GM12878 (cell line): ENCODE results near the gene DLG2. TPM values are rescaled to one million over a fixed set of nuclear protein-coding genes. Genes with fewer than 3 reads are reported as not detected.

ENCODE experiments used
- ATAC-seq: fragments of 200-7000 bp; cut with Tn5 transposase; 3 replicates; pipeline ENCODE4 v1.9.1; 2020; ENCODE audit warnings: mild to moderate bottlenecking, moderate library complexity
- BruUV-seq: library from RNA; stranded (reverse); fragments of 400-500 nt; replicated peaks from 2 replicates; lab custom pipeline; 2021; lab: Mats Ljungman, UMichigan
- CTCF ChIA-PET: fragments of 300-600 bp; sonication (Branson Sonifier 250); formaldehyde crosslinking; extraction: SDS; loops from one replicate; lab custom pipeline; 2021; ENCODE audit warnings: inconsistent platforms; lab: Yijun Ruan, JAX
- POLR2A ChIA-PET: fragments of 350-600 bp; formaldehyde crosslinking; extraction: SDS; loops from one replicate; lab custom pipeline; 2021; ENCODE audit warnings: inconsistent platforms; lab: Charles Lee
- RAD21 ChIA-PET: fragments of 300-600 bp; sonication (Branson Sonifier 250); formaldehyde crosslinking; loops from one replicate; lab custom pipeline; 2023; ENCODE audit warnings: antibody characterized with exemption; ENCODE audit not compliant: unreplicated experiment; lab: Charles Lee
- SMC1A ChIA-PET: fragments of 300-600 bp; sonication (Branson Sonifier 250); formaldehyde crosslinking; loops from one replicate; lab custom pipeline; 2023; ENCODE audit not compliant: unreplicated experiment, uncharacterized antibody; lab: Charles Lee
- DNase-seq: peaks from one replicate; pipeline ENCODE4 v3.0.0-alpha.2; 2011; ENCODE audit warnings: low read depth, low spot score
- FAIRE-seq: peaks from 3 replicates; lab custom pipeline; 2011; peaks lifted over from hg19 to GRCh38; lab: Jason Lieb, UNC
- H2AFZ ChIP-seq: 2 replicates; pipeline ENCODE4 v1.6.0; 2011; ENCODE audit warnings: low read depth, low read length, control low read depth; ENCODE audit not compliant: control insufficient read depth
- H3K27ac ChIP-seq: 2 replicates; pipeline ENCODE4 v1.5.1; 2011; ENCODE audit warnings: control low read depth; ENCODE audit not compliant: control insufficient read depth, insufficient read depth
- H3K27me3 ChIP-seq, 2 experiments: replicated peaks in 1 of 2; 2 replicates each; pipeline versions ENCODE4 v1.6.0 to v1.6.1; 2011; ENCODE audit warnings: low read length in 1 of 2; ENCODE audit not compliant: control insufficient read depth in 2 of 2, insufficient read depth in 2 of 2
- H3K36me3 ChIP-seq, 2 experiments: 2 replicates each; pipeline ENCODE4 v1.5.1; 2011; ENCODE audit warnings: low read length in 1 of 2; ENCODE audit not compliant: control insufficient read depth in 2 of 2, insufficient read depth in 2 of 2
- H3K4me1 ChIP-seq: 2 replicates; pipeline ENCODE4 v1.6.1; 2011; ENCODE audit warnings: mild to moderate bottlenecking, low read length, moderate library complexity, mixed read lengths; ENCODE audit not compliant: control insufficient read depth, insufficient read depth
- H3K4me2 ChIP-seq: 2 replicates; pipeline ENCODE4 v1.6.0; 2011; ENCODE audit warnings: control low read depth; ENCODE audit not compliant: control insufficient read depth, insufficient read depth
- H3K4me3 ChIP-seq: fragments of 200-600 bp; sonication (generic); 2 replicates; pipeline ENCODE4 v1.5.1; 2016
- H3K79me2 ChIP-seq: 2 replicates; pipeline ENCODE4 v1.6.0; 2011; ENCODE audit warnings: low read length; ENCODE audit not compliant: control insufficient read depth, insufficient read depth
- H3K9ac ChIP-seq: 2 replicates; pipeline ENCODE4 v1.8.0; 2011; ENCODE audit warnings: low read length, control low read depth, mixed read lengths; ENCODE audit not compliant: control insufficient read depth, insufficient read depth
- H3K9me3 ChIP-seq: replicated peaks from 3 replicates; pipeline ENCODE4 v1.5.1; 2011; ENCODE audit warnings: mild to moderate bottlenecking, low read length; ENCODE audit not compliant: control insufficient read depth, insufficient read depth
- H4K20me1 ChIP-seq: 2 replicates; pipeline ENCODE4 v1.6.0; 2011; ENCODE audit not compliant: control insufficient read depth, insufficient read depth
- CEBPB ChIP-seq, 2 experiments: fragments of 150-350 bp in 1 of 2; IDR thresholded peaks; 2 replicates each; pipeline ENCODE4 v1.6.1; 2012 to 2014; ENCODE audit warnings: low read depth in 2 of 2, low read length in 2 of 2, borderline replicate concordance in 1 of 2, inconsistent platforms in 1 of 2
- EGR1 ChIP-seq, 2 experiments: IDR thresholded peaks; 1 replicate in 1 of 2; 2 replicates in 1 of 2; pipeline ENCODE4 v1.6.1; 2011 to 2012; ENCODE audit warnings: low read depth in 2 of 2, low read length in 2 of 2, borderline replicate concordance in 1 of 2, mild to moderate bottlenecking in 1 of 2, moderate library complexity in 1 of 2
- FOS ChIP-seq: IDR thresholded peaks from 3 replicates; pipeline ENCODE4 v1.6.1; 2011; ENCODE audit warnings: borderline replicate concordance; ENCODE audit not compliant: insufficient read length; ENCODE audit errors: extremely low read depth
- IRF5 ChIP-seq: fragments of 450-650 bp; IDR thresholded peaks from 2 replicates; pipeline ENCODE4 v1.6.1; 2017; ENCODE audit warnings: borderline replicate concordance
- NR2C2 ChIP-seq: IDR thresholded peaks from 2 replicates; pipeline ENCODE4 v1.6.1; 2011; ENCODE audit warnings: borderline replicate concordance, low read depth; ENCODE audit not compliant: control insufficient read depth, insufficient read length
- POLR2A ChIP-seq: IDR thresholded peaks from 2 replicates; pipeline ENCODE4 v1.6.1; 2011; ENCODE audit warnings: low read depth, mild to moderate bottlenecking, low read length
- TBL1XR1 ChIP-seq: IDR thresholded peaks from 2 replicates; pipeline ENCODE4 v1.6.1; 2012; ENCODE audit warnings: low read depth, low read length, improper control_type of control experiment
- WRNIP1 ChIP-seq: IDR thresholded peaks from 2 replicates; pipeline ENCODE4 v1.6.1; 2011; ENCODE audit warnings: low read depth, low read length, improper control_type of control experiment, borderline replicate concordance
- WGBS: methylation state at CpG from one replicate; pipeline ENCODE4 v1.1.6; 2016; ENCODE audit warnings: low lambda C conversion rate; ENCODE audit not compliant: insufficient replicate concordance, insufficient coverage; ENCODE audit errors: missing lambda C conversion rate; 5-methylcytosine and 5-hydroxymethylcytosine counted together
- in situ Hi-C: fragments of 300-500 bp; cut with MboI; formaldehyde crosslinking; loops from 9 replicates; pipeline ENCODE4 v1.14.3; 2018; ENCODE audit warnings: mixed read lengths
- intact Hi-C: fragments of 100-400 bp; cut with micrococcal nuclease; formaldehyde crosslinking; loops from one replicate; pipeline ENCODE4 v1.14.2; 2022; ENCODE audit not compliant: unreplicated experiment
- polyA plus RNA-seq, 11 experiments: library from polyadenylated mRNA; depleted of rRNA in 4 of 11; unstranded in 6 of 11; stranded (reverse) in 5 of 11; fragments of >200 nt; fragmentation: Nextera tagmentation in 4 of 11; fragmentation: Illumina TruSeq in 1 of 11; extraction: Ambion mirVana in 4 of 11; extraction: Trizol in 1 of 11; gene quantifications; 1 replicate in 1 of 11; 2 replicates in 10 of 11; pipeline versions ENCODE4 v1.2.1 to v1.2.3, GENCODE V29; 2011 to 2016; ENCODE audit warnings: inconsistent platforms in 2 of 11, missing spikeins in 2 of 11, low read depth in 1 of 11
- total RNA-seq, 4 experiments: library from RNA; depleted of rRNA in 3 of 4; stranded (reverse); fragments of >200 nt in 3 of 4; fragmentation: Illumina TruSeq in 1 of 4; extraction: Trizol in 1 of 4; gene quantifications; 2 replicates each; pipeline versions ENCODE4 v1.2.1 to v1.2.3, GENCODE V29; 2013 to 2021
- TF ChIP-seq, protein P1 (sequence below), 3 experiments: IDR thresholded peaks in 2 of 3; conservative IDR thresholded peaks in 1 of 3; 2 replicates each; pipeline ENCODE4 v1.5.1; 2011; ENCODE audit warnings: low read depth in 3 of 3, low read length in 3 of 3, mild to moderate bottlenecking in 3 of 3, control low read depth in 2 of 3, moderate library complexity in 2 of 3, inconsistent platforms in 1 of 3, mixed read lengths in 1 of 3; ENCODE audit not compliant: control insufficient read depth in 2 of 3, insufficient read depth in 1 of 3; ENCODE audit errors: extremely low read depth in 1 of 3
- TF ChIP-seq, protein P2 (sequence below): fragments of 450-650 bp; IDR thresholded peaks from 2 replicates; pipeline ENCODE4 v1.6.1; 2018; ENCODE audit warnings: mild to moderate bottlenecking, low read depth, moderate library complexity; ENCODE audit not compliant: partially characterized antibody
- TF ChIP-seq, protein P3 (sequence below): IDR thresholded peaks from 2 replicates; pipeline ENCODE4 v1.6.1; 2011; ENCODE audit warnings: mild to moderate bottlenecking, low read depth, low read length, moderate library complexity; ENCODE audit not compliant: insufficient replicate concordance
- TF ChIP-seq, protein P4 (sequence below): fragments of 450-650 bp; IDR thresholded peaks from 2 replicates; pipeline ENCODE4 v1.6.1; 2017; ENCODE audit warnings: mild to moderate bottlenecking, moderate library complexity

Gene DLG2
- total and polyA plus RNA-seq, 10 of the 15 experiments (the other 5 are each of a cell fraction or from before 2014, with no cell fraction given): 0.09 to 0.98 (median 0.35) TPM

GRCh38 chr11:84889556-84889955, 737.6 kb downstream of the DLG2 start:
- Histone ChIP-seq H3K27ac (no peak overlapping the region), H3K9ac (no peak overlapping the region), H3K79me2 (no peaks in the 10 kb centered on the region), H3K27me3 (no peaks in the 10 kb centered on the region), H3K4me3 (no peak overlapping the region), H4K20me1 (no peaks in the 10 kb centered on the region), H3K4me1 (no peaks in the 10 kb centered on the region), H2AFZ (no peak overlapping the region), H3K9me3 (no peaks in the 10 kb centered on the region), H3K4me2 (no peak overlapping the region), H3K36me3 (no peaks in the 10 kb centered on the region)
- BruUV-seq: no TSS peak
- WGBS: 59% methylated on average over 3 of the region's 3 CpGs
- ChIA-PET RAD21 (no interaction called here), POLR2A (no interaction called here), SMC1A (interaction anchor here (0.7 kb wide), 1 partner anchor 10 kb away, joined by 3 read pairs; no protein-coding TSS in a partner anchor), CTCF (no interaction called here)
- FAIRE-seq (no peak), ATAC-seq (no peak), DNase-seq (no peak)
- in situ Hi-C loops (no loop called here), intact Hi-C loops (no loop called here)
- TF ChIP-seq IRF5 (no peak), POLR2A (no peak), NR2C2 (no peak), TBL1XR1 (no peak), CEBPB (IDR thresholded peaks at IDR 0.05; ENCODE audit: borderline replicate concordance in 1 of 2, low read depth in 2 of 2, low read length in 2 of 2) (no peak), FOS (no peak), EGR1 (IDR thresholded peaks at IDR 0.05; ENCODE audit: borderline replicate concordance in 1 of 2, low read depth in 2 of 2, low read length in 2 of 2) (no peak), WRNIP1 (no peak)
- TF ChIP-seq, protein P1, sequence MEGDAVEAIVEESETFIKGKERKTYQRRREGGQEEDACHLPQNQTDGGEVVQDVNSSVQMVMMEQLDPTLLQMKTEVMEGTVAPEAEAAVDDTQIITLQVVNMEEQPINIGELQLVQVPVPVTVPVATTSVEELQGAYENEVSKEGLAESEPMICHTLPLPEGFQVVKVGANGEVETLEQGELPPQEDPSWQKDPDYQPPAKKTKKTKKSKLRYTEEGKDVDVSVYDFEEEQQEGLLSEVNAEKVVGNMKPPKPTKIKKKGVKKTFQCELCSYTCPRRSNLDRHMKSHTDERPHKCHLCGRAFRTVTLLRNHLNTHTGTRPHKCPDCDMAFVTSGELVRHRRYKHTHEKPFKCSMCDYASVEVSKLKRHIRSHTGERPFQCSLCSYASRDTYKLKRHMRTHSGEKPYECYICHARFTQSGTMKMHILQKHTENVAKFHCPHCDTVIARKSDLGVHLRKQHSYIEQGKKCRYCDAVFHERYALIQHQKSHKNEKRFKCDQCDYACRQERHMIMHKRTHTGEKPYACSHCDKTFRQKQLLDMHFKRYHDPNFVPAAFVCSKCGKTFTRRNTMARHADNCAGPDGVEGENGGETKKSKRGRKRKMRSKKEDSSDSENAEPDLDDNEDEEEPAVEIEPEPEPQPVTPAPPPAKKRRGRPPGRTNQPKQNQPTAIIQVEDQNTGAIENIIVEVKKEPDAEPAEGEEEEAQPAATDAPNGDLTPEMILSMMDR (IDR thresholded peaks at IDR 0.05 in 2 of 3, conservative IDR thresholded peaks at IDR 0.05 in 1 of 3; ENCODE audit: control insufficient read depth in 2 of 3, extremely low read depth in 1 of 3, insufficient read depth in 1 of 3, low read depth in 3 of 3, low read length in 3 of 3): no peak
- TF ChIP-seq, protein P2, sequence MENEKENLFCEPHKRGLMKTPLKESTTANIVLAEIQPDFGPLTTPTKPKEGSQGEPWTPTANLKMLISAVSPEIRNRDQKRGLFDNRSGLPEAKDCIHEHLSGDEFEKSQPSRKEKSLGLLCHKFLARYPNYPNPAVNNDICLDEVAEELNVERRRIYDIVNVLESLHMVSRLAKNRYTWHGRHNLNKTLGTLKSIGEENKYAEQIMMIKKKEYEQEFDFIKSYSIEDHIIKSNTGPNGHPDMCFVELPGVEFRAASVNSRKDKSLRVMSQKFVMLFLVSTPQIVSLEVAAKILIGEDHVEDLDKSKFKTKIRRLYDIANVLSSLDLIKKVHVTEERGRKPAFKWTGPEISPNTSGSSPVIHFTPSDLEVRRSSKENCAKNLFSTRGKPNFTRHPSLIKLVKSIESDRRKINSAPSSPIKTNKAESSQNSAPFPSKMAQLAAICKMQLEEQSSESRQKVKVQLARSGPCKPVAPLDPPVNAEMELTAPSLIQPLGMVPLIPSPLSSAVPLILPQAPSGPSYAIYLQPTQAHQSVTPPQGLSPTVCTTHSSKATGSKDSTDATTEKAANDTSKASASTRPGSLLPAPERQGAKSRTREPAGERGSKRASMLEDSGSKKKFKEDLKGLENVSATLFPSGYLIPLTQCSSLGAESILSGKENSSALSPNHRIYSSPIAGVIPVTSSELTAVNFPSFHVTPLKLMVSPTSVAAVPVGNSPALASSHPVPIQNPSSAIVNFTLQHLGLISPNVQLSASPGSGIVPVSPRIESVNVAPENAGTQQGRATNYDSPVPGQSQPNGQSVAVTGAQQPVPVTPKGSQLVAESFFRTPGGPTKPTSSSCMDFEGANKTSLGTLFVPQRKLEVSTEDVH: no peak
- TF ChIP-seq, protein P3, sequence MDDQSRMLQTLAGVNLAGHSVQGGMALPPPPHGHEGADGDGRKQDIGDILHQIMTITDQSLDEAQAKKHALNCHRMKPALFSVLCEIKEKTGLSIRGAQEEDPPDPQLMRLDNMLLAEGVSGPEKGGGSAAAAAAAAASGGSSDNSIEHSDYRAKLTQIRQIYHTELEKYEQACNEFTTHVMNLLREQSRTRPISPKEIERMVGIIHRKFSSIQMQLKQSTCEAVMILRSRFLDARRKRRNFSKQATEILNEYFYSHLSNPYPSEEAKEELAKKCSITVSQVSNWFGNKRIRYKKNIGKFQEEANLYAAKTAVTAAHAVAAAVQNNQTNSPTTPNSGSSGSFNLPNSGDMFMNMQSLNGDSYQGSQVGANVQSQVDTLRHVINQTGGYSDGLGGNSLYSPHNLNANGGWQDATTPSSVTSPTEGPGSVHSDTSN: no peak
- TF ChIP-seq, protein P4, sequence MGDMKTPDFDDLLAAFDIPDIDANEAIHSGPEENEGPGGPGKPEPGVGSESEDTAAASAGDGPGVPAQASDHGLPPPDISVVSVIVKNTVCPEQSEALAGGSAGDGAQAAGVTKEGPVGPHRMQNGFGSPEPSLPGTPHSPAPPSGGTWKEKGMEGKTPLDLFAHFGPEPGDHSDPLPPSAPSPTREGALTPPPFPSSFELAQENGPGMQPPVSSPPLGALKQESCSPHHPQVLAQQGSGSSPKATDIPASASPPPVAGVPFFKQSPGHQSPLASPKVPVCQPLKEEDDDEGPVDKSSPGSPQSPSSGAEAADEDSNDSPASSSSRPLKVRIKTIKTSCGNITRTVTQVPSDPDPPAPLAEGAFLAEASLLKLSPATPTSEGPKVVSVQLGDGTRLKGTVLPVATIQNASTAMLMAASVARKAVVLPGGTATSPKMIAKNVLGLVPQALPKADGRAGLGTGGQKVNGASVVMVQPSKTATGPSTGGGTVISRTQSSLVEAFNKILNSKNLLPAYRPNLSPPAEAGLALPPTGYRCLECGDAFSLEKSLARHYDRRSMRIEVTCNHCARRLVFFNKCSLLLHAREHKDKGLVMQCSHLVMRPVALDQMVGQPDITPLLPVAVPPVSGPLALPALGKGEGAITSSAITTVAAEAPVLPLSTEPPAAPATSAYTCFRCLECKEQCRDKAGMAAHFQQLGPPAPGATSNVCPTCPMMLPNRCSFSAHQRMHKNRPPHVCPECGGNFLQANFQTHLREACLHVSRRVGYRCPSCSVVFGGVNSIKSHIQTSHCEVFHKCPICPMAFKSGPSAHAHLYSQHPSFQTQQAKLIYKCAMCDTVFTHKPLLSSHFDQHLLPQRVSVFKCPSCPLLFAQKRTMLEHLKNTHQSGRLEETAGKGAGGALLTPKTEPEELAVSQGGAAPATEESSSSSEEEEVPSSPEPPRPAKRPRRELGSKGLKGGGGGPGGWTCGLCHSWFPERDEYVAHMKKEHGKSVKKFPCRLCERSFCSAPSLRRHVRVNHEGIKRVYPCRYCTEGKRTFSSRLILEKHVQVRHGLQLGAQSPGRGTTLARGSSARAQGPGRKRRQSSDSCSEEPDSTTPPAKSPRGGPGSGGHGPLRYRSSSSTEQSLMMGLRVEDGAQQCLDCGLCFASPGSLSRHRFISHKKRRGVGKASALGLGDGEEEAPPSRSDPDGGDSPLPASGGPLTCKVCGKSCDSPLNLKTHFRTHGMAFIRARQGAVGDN: no peak
